HG03521 (cell line): ENCODE results near the gene TRPC4.
"Not testable (repeated sequence)": the region's sequence is repeated elsewhere in the genome, so short reads cannot be mapped to it uniquely, and the experiment has no call there.

Source experiments
- ATAC-seq: cut with Tn5 transposase; IDR thresholded peaks from one replicate; pipeline ENCODE4 v1.9.1; 2021; ENCODE audit warnings: mild to moderate bottlenecking, moderate library complexity; ENCODE audit not compliant: unreplicated experiment

TRPC4 gene

DNA sequence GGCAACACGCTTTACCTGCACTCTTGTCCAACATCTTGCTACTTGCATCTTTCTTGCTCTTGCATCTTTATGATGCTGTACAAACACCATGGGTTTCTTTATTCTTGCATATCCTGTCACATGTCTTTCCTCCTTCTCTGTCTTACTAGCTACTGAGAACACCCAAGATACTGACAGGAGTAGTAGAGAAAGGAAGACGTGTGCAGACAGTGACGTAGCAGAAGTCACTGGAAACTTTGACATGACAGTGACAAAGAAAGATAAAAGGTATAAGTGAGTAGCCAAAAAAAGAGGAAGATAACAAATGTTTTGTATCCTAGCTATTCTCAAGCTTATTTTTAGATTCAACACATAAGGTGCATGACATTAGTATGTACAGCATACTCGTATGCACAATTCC lies 34.2 kb downstream of the TRPC4 start:
- no peak for ATAC-seq

GRCh38 chr13:37833411-37833810 lies 36.2 kb downstream of the TRPC4 start:
- ATAC-seq: no peak

GRCh38 chr13:37816276-37816675 lies 53.3 kb downstream of the TRPC4 start:
- no peak for ATAC-seq

- no peak for ATAC-seq
Observed at GRCh38 chr13:37811441-37811840, 58.1 kb downstream of the TRPC4 start.

DNA sequence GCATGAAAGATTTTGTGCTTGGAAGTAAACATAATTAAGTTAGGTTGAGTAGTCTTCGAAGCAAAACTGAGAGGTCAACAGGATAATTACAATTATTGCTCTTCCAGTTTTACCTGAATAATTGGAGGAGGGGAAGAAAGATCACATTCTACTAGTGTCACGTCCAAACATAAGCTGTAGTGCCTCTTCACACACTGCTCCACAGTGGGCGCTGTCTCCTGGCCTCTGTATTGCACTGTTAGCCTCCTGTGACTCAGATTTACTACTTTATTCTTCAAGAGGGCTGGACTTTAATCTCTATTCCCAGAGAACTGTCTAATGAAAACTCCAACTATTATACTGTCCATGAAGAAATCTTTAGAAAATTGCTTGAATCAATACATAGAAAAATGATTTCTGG lies 62.9 kb downstream of the TRPC4 start:
- ATAC-seq: no peak

- ATAC-seq: no peak
Observed at GRCh38 chr13:37797631-37798030, 71.9 kb downstream of the TRPC4 start.

DNA sequence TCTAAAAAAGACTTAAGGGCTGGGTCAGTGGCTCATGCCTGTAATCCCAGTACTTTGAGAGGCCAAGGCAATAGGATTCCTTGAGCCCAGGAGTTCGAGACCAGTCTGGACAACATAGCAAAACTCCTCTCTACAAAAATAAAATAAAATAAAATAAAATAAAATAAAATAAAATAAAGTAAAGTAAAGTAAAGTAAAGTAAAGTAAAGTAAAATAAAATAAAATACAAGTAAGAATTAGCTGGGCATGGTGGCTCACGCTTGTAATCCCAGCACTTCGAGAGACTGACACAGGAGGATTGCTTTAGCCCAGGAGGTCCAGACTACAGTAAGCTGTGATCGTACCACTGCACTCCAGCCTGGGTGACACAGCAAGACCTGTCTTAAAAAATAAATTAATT lies 72.8 kb downstream of the TRPC4 start:
- not testable (repeated sequence) for ATAC-seq

DNA sequence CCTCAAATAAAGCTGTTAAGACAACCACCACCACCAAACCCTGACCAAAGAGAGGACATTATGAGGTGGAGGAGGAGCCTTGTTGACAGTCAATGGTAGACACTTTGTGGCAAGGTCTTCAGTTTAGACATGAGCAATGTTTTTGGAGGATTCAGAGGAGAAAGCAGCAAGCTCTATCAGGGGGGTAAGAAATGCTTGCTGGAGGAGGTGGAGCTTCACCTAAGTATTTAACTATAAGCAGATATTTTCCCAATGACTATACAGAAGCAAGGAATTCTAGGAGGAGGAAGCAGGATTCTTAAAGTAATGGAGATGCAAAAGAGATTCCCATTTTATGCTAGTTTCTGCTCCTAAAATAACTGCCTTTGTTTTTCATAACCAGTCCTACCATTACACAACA lies 74.2 kb downstream of the TRPC4 start:
- no peak for ATAC-seq

DNA sequence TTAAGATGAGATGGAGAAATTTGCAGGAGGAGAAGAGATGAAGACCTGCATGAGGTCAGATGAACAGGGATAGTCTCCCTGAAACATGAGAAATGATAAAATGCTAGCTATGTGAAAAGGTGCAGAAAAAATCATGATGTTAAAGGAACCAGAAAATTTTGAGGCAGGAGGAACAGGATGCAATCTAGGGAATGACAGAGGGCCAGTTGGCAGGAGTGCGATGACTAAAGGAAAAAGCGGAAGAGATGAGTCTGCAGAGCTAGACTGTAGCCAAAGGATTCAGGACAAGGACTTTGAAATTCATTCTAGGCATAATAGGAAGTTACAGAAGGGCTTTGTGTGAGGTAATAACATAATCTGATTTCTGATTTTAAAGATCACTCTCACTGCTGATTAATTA lies 77.9 kb downstream of the TRPC4 start:
- ATAC-seq: no peak

- no peak for ATAC-seq
Observed at GRCh38 chr13:37788346-37788745, 81.2 kb downstream of the TRPC4 start.

GRCh38 chr13:37777676-37778075 lies 91.9 kb downstream of the TRPC4 start:
- ATAC-seq: no peak

DNA sequence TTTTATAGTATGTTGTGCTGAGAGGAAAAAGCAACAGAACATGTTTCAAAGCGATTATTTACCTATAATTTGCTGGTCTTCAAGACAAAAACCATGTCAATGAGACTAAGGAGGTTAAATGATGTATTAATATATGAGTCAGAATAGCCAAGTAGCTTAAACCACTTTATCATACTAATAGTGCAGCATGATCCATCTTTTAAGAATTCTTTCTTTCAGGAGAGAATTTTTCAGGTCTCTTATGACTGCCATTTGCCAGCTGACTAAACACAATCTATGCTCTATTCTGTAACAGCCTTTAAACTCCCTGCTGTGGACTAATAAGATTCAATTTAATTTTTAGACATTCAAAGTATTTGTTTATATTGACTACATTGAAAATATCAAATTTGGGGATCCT lies 93.7 kb downstream of the TRPC4 start:
- ATAC-seq: no peak

GRCh38 chr13:37772644-37773043 lies 96.9 kb downstream of the TRPC4 start:
- ATAC-seq: no peak

DNA sequence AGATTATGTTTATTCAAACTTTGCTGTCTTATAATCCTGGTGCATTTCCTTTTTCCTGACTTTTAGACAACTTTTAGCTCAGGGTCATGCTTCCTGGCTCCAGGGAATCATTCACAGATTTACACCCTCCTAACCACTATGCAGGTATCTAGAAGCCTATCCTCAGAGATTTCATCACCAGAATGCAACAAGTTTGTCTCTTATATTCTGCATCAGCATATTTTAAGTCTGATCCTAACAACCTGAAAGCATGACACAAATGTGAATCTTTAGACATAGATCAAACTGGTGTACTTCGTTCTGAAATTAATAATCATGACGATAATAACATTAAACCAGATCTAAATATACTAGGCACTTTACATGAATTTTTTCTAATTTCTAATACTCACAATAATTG lies 100.0 kb downstream of the TRPC4 start:
- no peak for ATAC-seq

- no peak for ATAC-seq
Observed at GRCh38 chr13:37769078-37769477, 100.5 kb downstream of the TRPC4 start.

GRCh38 chr13:37766502-37766901 lies 103.1 kb downstream of the TRPC4 start:
- no peak for ATAC-seq

DNA sequence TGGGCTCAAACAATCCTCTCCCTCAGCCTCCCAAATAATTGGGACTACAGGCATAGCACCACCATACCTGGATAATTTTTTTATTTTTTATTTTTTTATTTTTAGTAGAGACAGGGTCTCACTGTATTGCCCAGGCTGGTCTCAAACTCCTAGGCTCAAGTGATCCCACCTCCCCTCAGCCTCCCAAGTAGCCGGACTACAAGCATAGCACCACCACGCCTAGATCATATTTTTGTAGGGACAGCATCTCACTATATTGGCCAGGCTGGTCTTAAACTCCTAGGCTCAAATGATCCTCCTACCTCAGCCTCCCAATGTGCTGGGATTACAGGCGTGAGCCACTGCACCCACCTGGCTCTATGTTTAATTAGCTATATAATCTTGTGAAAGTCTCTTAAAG lies 114.2 kb downstream of the TRPC4 start:
- ATAC-seq: no peak

- no peak for ATAC-seq
Observed at GRCh38 chr13:37753776-37754175, 115.8 kb downstream of the TRPC4 start.

DNA sequence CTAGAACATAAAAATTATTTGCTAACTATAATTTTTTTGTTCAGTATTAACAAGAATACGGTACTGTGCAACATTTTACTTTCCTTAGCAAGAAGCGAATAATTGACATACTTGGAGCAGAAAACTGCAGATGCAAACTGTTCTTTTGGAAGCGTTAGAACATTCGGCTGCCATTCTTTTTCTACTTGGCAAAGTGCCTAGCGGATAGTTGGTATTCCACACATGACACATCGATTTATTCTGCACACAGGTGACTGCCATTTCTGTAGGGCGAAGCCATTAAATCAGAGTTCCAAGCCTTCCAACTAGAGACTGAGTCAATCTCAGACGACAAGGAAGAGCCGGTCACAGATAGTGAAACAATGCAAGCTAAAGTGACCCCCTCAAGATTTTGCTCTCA lies 117.4 kb downstream of the TRPC4 start:
- ATAC-seq: no peak

- no peak for ATAC-seq
Observed at GRCh38 chr13:37751025-37751424, 118.5 kb downstream of the TRPC4 start.

DNA sequence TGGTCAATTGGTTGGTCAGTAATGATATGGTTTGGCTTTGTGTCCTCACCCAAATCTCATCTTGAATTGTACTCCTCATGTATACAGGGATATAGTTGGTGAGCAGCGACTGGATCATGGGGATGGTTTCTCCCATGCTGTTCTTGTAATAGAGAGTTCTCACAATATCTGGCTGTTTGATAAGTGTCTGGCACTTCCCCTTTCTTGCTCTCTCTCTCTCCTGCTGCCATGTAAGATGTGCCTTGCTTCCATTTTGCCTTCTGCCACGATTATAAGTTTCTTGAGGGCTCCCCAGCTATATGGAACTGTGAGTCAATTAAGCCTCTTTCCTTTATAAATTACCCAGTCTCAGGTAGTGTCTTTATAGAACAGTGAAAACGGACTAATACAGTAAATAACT lies 120.7 kb downstream of the TRPC4 start:
- ATAC-seq: no peak

- ATAC-seq: no peak
Observed at GRCh38 chr13:37747071-37747612, 122.4 kb downstream of the TRPC4 start.

DNA sequence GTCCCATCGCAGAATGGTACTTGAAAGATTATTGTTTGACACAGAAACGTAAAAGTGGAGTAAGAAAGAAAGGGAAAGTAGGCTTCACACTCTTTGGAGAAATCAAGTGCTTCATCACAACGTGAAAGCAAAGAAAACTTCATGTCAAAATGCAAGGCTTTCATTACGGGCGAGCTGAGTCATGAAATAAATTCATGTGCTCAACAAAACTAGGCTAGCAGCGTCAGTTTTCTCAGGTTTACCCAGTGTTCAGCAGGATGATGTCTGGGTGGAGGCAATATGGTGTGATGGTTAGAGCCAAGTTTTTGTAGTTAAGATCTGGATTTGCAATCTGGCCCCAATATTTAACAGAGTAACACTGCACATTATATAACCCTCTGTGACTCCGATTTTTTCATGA lies 128.0 kb downstream of the TRPC4 start:
- ATAC-seq: no peak

DNA sequence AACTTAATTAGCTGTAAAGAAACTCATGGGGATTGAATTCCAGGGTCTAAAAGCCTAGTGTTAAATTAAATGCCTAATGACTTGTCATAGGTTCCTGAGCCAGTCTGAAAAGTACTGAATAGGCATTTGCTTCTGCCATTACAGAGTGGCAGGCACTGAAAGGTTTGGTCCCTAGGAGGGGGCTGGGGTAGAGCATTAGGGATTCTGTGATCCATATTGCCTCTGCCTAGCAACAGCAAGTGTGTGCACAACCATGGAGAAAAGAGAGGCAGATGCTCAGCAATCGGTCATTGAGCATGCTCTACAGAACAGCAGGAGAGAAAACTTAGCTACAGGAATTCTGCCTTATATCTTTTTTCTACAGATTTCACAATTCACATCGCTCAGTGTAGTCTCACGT lies 133.5 kb downstream of the TRPC4 start:
- no peak for ATAC-seq
